Peyer's patch (tissue), 4 donors: Measurements from ENCODE around the gene PNPT1.

Experiments
- CTCF ChIP-seq, 6 experiments: fragments of 450-650 bp in 4 of 6; fragments of 200-600 bp in 2 of 6; sonication (generic) in 1 of 6; IDR thresholded peaks; one replicate each; pipeline ENCODE4 v1.5.1; 2017 to 2019; ENCODE audit warnings: antibody characterized with exemption in 6 of 6, mild to moderate bottlenecking in 3 of 6, moderate library complexity in 1 of 6
- POLR2A ChIP-seq, 2 donors: fragments of 450-650 bp; IDR thresholded peaks; one replicate each; pipeline ENCODE4 v1.5.1; 2017; ENCODE audit warnings: antibody characterized with exemption in 2 of 2, mild to moderate bottlenecking in 2 of 2, moderate library complexity in 2 of 2

DNA sequence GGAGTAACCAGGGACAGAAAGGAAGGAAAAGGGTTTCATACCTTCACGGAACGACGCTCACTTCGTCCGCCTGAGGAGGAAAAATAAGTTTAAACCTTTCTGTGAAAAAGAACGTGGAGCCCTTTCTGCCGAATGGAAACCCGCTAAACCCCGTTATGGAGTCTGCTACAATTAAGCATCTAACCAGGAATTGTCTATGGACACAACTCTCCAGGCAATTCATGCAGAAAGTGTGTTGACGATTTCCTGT, 75.7 kb downstream of the PNPT1 start:
- TF ChIP-seq CTCF (IDR thresholded peaks at IDR 0.05) (no peak), POLR2A (IDR thresholded peaks at IDR 0.05) (no peak)
